ACC112 (cell line): ENCODE results near the gene TRERF1.
A peak's percentile ranks its signal among the peaks of the same experiment; 100 is the strongest.

Experiments used
- H2AFZ ChIP-seq: fragments of 200-600 bp; sonication (generic); one replicate; pipeline ENCODE4 v1.6.0; 2017; ENCODE audit warnings: antibody characterized with exemption, low read length; ENCODE audit not compliant: unreplicated experiment
- H3K27ac ChIP-seq: fragments of 200-600 bp; sonication (generic); 2 replicates; pipeline ENCODE4 v1.5.1; 2014; ENCODE audit warnings: low read depth, mild to moderate bottlenecking, antibody characterized with exemption, low read length, moderate library complexity
- H3K27me3 ChIP-seq: fragments of 200-600 bp; sonication (generic); 2 replicates; pipeline ENCODE4 v1.6.1; 2014; ENCODE audit warnings: mild to moderate bottlenecking, antibody characterized with exemption, low read length, moderate library complexity, mixed read lengths; ENCODE audit not compliant: insufficient read depth
- H3K36me3 ChIP-seq: fragments of 200-600 bp; sonication (generic); 2 replicates; pipeline ENCODE4 v1.6.1; 2016; ENCODE audit warnings: mild to moderate bottlenecking, antibody characterized with exemption, low read length, moderate library complexity, mixed read lengths; ENCODE audit not compliant: insufficient read depth
- H3K4me1 ChIP-seq: fragments of 200-600 bp; sonication (generic); one replicate; pipeline ENCODE4 v1.6.1; 2016; ENCODE audit warnings: low read length, mixed read lengths; ENCODE audit not compliant: insufficient read depth, unreplicated experiment, control insufficient read depth
- H3K4me3 ChIP-seq: fragments of 200-600 bp; sonication (generic); 2 replicates; pipeline ENCODE4 v1.5.1; 2014; ENCODE audit warnings: mild to moderate bottlenecking, low read depth, low read length
- H3K79me2 ChIP-seq: fragments of 200-600 bp; sonication (generic); one replicate; pipeline ENCODE4 v1.6.0; 2016; ENCODE audit warnings: low read length; ENCODE audit not compliant: control insufficient read depth, unreplicated experiment, insufficient read depth

Gene TRERF1

GRCh38 chr6:42251500-42251899 lies 200.2 kb downstream of the TRERF1 start:
- no peak overlapping the region for H2AFZ ChIP-seq
- peaks cover 19% of the 10 kb centered on the region; the same call in 1 of the 2 replicates for H3K36me3 ChIP-seq
- no peak overlapping the region for H3K27ac ChIP-seq
- no peaks in the 10 kb centered on the region for H3K27me3 ChIP-seq
- peaks cover 13% of the 10 kb centered on the region for H3K4me1 ChIP-seq
- no peak overlapping the region for H3K4me3 ChIP-seq
- H3K79me2 ChIP-seq = no peaks in the 10 kb centered on the region

- Histone ChIP-seq H3K27me3 (no peaks in the 10 kb centered on the region), H3K4me1 (peaks cover 13% of the 10 kb centered on the region), H3K27ac (no peak overlapping the region), H2AFZ (no peak overlapping the region), H3K36me3 (peaks cover 20% of the 10 kb centered on the region; the same call in 1 of the 2 replicates), H3K4me3 (no peak overlapping the region), H3K79me2 (no peaks in the 10 kb centered on the region)
Measured at GRCh38 chr6:42250274-42250931, 201.3 kb downstream of the TRERF1 start.

GRCh38 chr6:42249279-42249678 lies 202.4 kb downstream of the TRERF1 start:
- Histone ChIP-seq H3K36me3 (peaks cover 14% of the 10 kb centered on the region; the same call in 1 of the 2 replicates), H2AFZ (no peak overlapping the region), H3K4me3 (no peak overlapping the region), H3K27ac (no peak overlapping the region), H3K27me3 (no peaks in the 10 kb centered on the region), H3K79me2 (no peaks in the 10 kb centered on the region), H3K4me1 (peaks cover 13% of the 10 kb centered on the region)

GRCh38 chr6:42243046-42243445 lies 208.7 kb downstream of the TRERF1 start:
- Histone ChIP-seq H3K36me3 (0 out of 2 replicates have a peak, but pooled peaks cover 5% of the 10 kb centered on the region), H3K4me3 (no peak overlapping the region)

GRCh38 chr6:42241915-42242314 lies 209.8 kb downstream of the TRERF1 start:
- Histone ChIP-seq H3K27me3 (no peaks in the 10 kb centered on the region), H3K4me1 (peaks cover 15% of the 10 kb centered on the region), H3K36me3 (0 out of 2 replicates have a peak, but pooled peaks cover 5% of the 10 kb centered on the region), H3K27ac (no peak overlapping the region), H3K79me2 (no peaks in the 10 kb centered on the region), H3K4me3 (no peak overlapping the region), H2AFZ (no peak overlapping the region)

More at GRCh38 chr6:42243046-42243445, 208.7 kb downstream of the TRERF1 start:
- H3K4me1 ChIP-seq = peaks cover 15% of the 10 kb centered on the region
- no peak overlapping the region for H2AFZ ChIP-seq
- H3K27ac ChIP-seq = no peak overlapping the region
- no peaks in the 10 kb centered on the region for H3K27me3 ChIP-seq
- no peaks in the 10 kb centered on the region for H3K79me2 ChIP-seq

- Histone ChIP-seq H3K36me3 (0 out of 2 replicates have a peak, but pooled peaks cover 3% of the 10 kb centered on the region), H3K27me3 (no peaks in the 10 kb centered on the region), H3K27ac (peak overlapping the region; percentile 27; the same call in 1 of the 2 replicates), H3K4me1 (peaks cover 15% of the 10 kb centered on the region), H3K4me3 (no peak overlapping the region), H3K79me2 (no peaks in the 10 kb centered on the region), H2AFZ (no peak overlapping the region)
Measured at GRCh38 chr6:42239736-42240375, 211.9 kb downstream of the TRERF1 start.

- Histone ChIP-seq H3K79me2 (no peaks in the 10 kb centered on the region), H3K27ac (no peak overlapping the region), H3K36me3 (0 out of 2 replicates have a peak, but pooled peaks cover 3% of the 10 kb centered on the region), H2AFZ (no peak overlapping the region), H3K4me1 (peaks cover 15% of the 10 kb centered on the region), H3K4me3 (no peak overlapping the region), H3K27me3 (no peaks in the 10 kb centered on the region)
Measured at GRCh38 chr6:42239333-42239732, 212.4 kb downstream of the TRERF1 start.

GRCh38 chr6:42237857-42238256 lies 213.9 kb downstream of the TRERF1 start:
- Histone ChIP-seq H3K79me2 (no peaks in the 10 kb centered on the region), H2AFZ (no peak overlapping the region), H3K27me3 (no peaks in the 10 kb centered on the region), H3K4me3 (no peak overlapping the region), H3K27ac (no peak overlapping the region), H3K36me3 (0 out of 2 replicates have a peak, but pooled peaks cover 3% of the 10 kb centered on the region), H3K4me1 (peaks cover 15% of the 10 kb centered on the region)

- no peak overlapping the region for H3K27ac ChIP-seq
- no peaks in the 10 kb centered on the region for H3K79me2 ChIP-seq
- no peaks in the 10 kb centered on the region for H3K27me3 ChIP-seq
- peaks cover 15% of the 10 kb centered on the region for H3K4me1 ChIP-seq
- no peak overlapping the region for H2AFZ ChIP-seq
- H3K36me3 ChIP-seq = 0 out of 2 replicates have a peak, but pooled peaks cover 3% of the 10 kb centered on the region
- no peak overlapping the region for H3K4me3 ChIP-seq
Measured at GRCh38 chr6:42236682-42237473, 214.8 kb downstream of the TRERF1 start.

- no peaks in the 10 kb centered on the region for H3K27me3 ChIP-seq
- no peaks in the 10 kb centered on the region for H3K79me2 ChIP-seq
- H2AFZ ChIP-seq = no peak overlapping the region
- peaks cover 15% of the 10 kb centered on the region for H3K4me1 ChIP-seq
- H3K36me3 ChIP-seq = 0 out of 2 replicates have a peak, but pooled peaks cover 3% of the 10 kb centered on the region
- no peak overlapping the region for H3K27ac ChIP-seq
- H3K4me3 ChIP-seq = no peak overlapping the region
Measured at GRCh38 chr6:42236030-42236429, 215.7 kb downstream of the TRERF1 start.
